DOHH2 (cell line): ENCODE results near the gene OBP2B.

Experiments
- CTCF ChIP-seq: fragments of 200-600 bp; sonication (generic); IDR thresholded peaks from one replicate; pipeline ENCODE4 v1.5.1; 2014; ENCODE audit warnings: antibody characterized with exemption, mild to moderate bottlenecking, low read depth, low read length; ENCODE audit not compliant: poor library complexity, severe bottlenecking
- EZH2phosphoT487 ChIP-seq: fragments of 200-600 bp; sonication (generic); IDR thresholded peaks from 2 replicates; pipeline ENCODE4 v1.6.1; 2017; ENCODE audit warnings: borderline replicate concordance, mild to moderate bottlenecking, antibody characterized with exemption, low read length, moderate library complexity, mixed read lengths

- TF ChIP-seq CTCF = no peak
- no peak for TF ChIP-seq EZH2phosphoT487
These were observed 30.6 kb upstream of the OBP2B start for GRCh38 chr9:133239533-133240090.
